Measurements from ENCODE around the gene ADAMTS5.

Gene ADAMTS5

GRCh38 chr21:26887251-26887650, 79.6 kb downstream of the ADAMTS5 start:
- H3K4me3 ChIP-seq (ENCODE audit: low read length): no peak overlapping the region
- TF ChIP-seq ZNF274 (IDR thresholded peaks at IDR 0.05; ENCODE audit: low read depth, low read length): no peak

DNA sequence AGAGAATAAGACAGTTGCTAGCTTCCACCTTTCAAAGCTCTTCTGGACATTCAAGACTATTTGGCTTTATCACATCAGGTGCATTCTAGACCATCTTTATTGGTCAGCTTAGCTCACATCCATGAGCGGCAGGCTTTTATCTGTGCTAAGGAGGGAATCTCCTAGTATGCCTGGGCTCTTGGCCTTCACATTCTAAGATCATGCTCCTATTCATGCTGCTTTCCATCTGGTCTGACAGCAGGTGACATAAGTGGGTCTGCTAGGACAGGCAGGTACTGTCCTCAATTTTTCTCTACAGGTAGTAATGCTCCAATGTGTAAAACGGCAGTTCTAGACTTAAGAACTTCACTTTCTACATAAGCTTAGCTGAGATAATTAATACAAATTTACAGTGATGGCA, 82.5 kb downstream of the ADAMTS5 start:
- no peak overlapping the region for H3K4me3 ChIP-seq (ENCODE audit: low read length)
- TF ChIP-seq ZNF274 (IDR thresholded peaks at IDR 0.05; ENCODE audit: low read depth, low read length): no peak

- TF ChIP-seq ZNF274 (IDR thresholded peaks at IDR 0.05; ENCODE audit: low read depth, low read length): no peak
- no peak overlapping the region for H3K4me3 ChIP-seq (ENCODE audit: low read length)
Observed at GRCh38 chr21:26883768-26884167, 83.1 kb downstream of the ADAMTS5 start.

GRCh38 chr21:26881504-26882228, 85.2 kb downstream of the ADAMTS5 start:
- no peak overlapping the region for H3K4me3 ChIP-seq (ENCODE audit: low read length)
- TF ChIP-seq ZNF274 (IDR thresholded peaks at IDR 0.05; ENCODE audit: low read depth, low read length): no peak

DNA sequence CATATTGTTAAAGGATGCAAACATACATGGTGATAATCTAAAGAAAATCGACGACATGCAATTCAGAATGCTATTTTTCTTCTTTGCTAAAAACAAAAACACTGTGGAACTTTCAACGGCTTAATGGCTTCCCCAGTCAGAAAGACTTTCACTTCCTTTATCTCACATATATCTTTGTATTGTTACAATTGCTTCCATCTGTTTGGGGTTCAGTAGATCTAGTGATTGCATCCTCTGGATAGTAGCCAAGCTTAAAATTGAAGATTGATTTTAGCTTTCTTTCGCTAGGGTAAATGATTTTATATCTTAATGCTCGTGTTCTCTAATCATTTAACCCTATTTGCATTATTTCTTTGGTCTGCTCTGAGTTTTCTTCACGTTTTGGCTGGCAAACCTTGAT, 89.9 kb downstream of the ADAMTS5 start:
- TF ChIP-seq ZNF274 (IDR thresholded peaks at IDR 0.05; ENCODE audit: low read depth, low read length): no peak
- H3K4me3 ChIP-seq (ENCODE audit: low read length): no peak overlapping the region

- TF ChIP-seq ZNF274 (IDR thresholded peaks at IDR 0.05; ENCODE audit: low read depth, low read length): no peak
- no peak overlapping the region for H3K4me3 ChIP-seq (ENCODE audit: low read length)
Observed at GRCh38 chr21:26874347-26874746, 92.5 kb downstream of the ADAMTS5 start.
